T-helper 1 cell (primary cell): ENCODE data around the gene RFX5.

ENCODE experiments used
- DNase-seq, 5 donors: peaks; one replicate each; pipeline ENCODE4 v3.0.0-alpha.2; 2012 to 2020

RFX5 gene

GRCh38 chr1:151315565-151316235 lies 31.4 kb downstream of the RFX5 start:
- DNase-seq, result no peak

GRCh38 chr1:151314137-151314875 lies 32.7 kb downstream of the RFX5 start:
- no peak for DNase-seq

- DNase-seq, result no peak
These were observed 33.6 kb downstream of the RFX5 start for GRCh38 chr1:151313501-151313900.

GRCh38 chr1:151312826-151313225 lies 34.2 kb downstream of the RFX5 start:
- no peak for DNase-seq

- DNase-seq, result no peak
These were observed 34.6 kb downstream of the RFX5 start for GRCh38 chr1:151312411-151312810.

- DNase-seq, result peak in 3 of 5 donors; percentile 17 to 85 (median 18)
These were observed 35.3 kb downstream of the RFX5 start for GRCh38 chr1:151311589-151312331.

GRCh38 chr1:151311011-151311410 lies 36.0 kb downstream of the RFX5 start:
- no peak for DNase-seq

GRCh38 chr1:151309811-151310323 lies 37.2 kb downstream of the RFX5 start:
- DNase-seq, result no peak

- DNase-seq, result no peak
These were observed 52.1 kb downstream of the RFX5 start for GRCh38 chr1:151294742-151295462.

GRCh38 chr1:151293093-151293492 lies 54.0 kb downstream of the RFX5 start:
- no peak for DNase-seq

GRCh38 chr1:151292207-151293030 lies 54.6 kb downstream of the RFX5 start:
- DNase-seq, result no peak

- DNase-seq, result no peak
These were observed 56.2 kb downstream of the RFX5 start for GRCh38 chr1:151290709-151291303.
